Breast epithelium (tissue), 4 donors: ENCODE results near the gene C12orf42. TPM values are rescaled to one million over a fixed set of nuclear protein-coding genes. Genes with fewer than 3 reads are reported as not detected.

ENCODE experiments used
- DNase-seq, 2 donors: peaks; one replicate each; pipeline ENCODE4 v3.0.0-alpha.2; 2019; ENCODE audit warnings: low spot score in 2 of 2
- H3K27ac ChIP-seq, 2 donors: fragments of 200-600 bp; sonication (generic) in 1 of 2; one replicate each; pipeline ENCODE4 v1.5.1; 2016 to 2019; ENCODE audit warnings: mild to moderate bottlenecking in 1 of 2
- H3K27me3 ChIP-seq, 2 donors: fragments of 200-600 bp; sonication (generic) in 1 of 2; one replicate each; pipeline versions ENCODE4 v1.5.1 to v1.6.0; 2017 to 2019; ENCODE audit warnings: control low read depth in 1 of 2, mild to moderate bottlenecking in 1 of 2
- H3K36me3 ChIP-seq: fragments of 200-600 bp; one replicate; pipeline ENCODE4 v1.5.1; 2019
- H3K4me1 ChIP-seq, 2 donors: fragments of 200-600 bp; sonication (generic); one replicate each; pipeline ENCODE4 v1.5.1; 2016 to 2019; ENCODE audit warnings: control low read depth in 1 of 2
- H3K4me3 ChIP-seq, 3 donors: fragments of 200-600 bp; sonication (generic); 1 replicate in 2 of 3; 2 replicates in 1 of 3; pipeline ENCODE4 v1.5.1; 2016 to 2019; ENCODE audit warnings: mild to moderate bottlenecking in 3 of 3, moderate library complexity in 2 of 3
- H3K9me3 ChIP-seq, 2 donors: fragments of 200-600 bp; sonication (generic) in 1 of 2; one replicate each; pipeline ENCODE4 v1.5.1; 2016 to 2019; ENCODE audit warnings: control low read depth in 1 of 2
- POLR2A ChIP-seq: fragments of 450-650 bp; IDR thresholded peaks from one replicate; pipeline ENCODE4 v1.6.1; 2016; ENCODE audit warnings: antibody characterized with exemption, mild to moderate bottlenecking, moderate library complexity
- POLR2AphosphoS5 ChIP-seq, 3 donors: sonication (generic); formaldehyde crosslinking; IDR thresholded peaks; one replicate each; pipeline ENCODE4 v1.6.1; 2017; ENCODE audit warnings: antibody characterized with exemption in 3 of 3
- intact Hi-C: fragments of 100-400 bp; cut with DNase I; formaldehyde crosslinking; loops from one replicate; pipeline ENCODE4 v1.15.1; 2023; ENCODE audit warnings: low total_unique reads
- total RNA-seq, 3 donors: library from RNA; depleted of rRNA; stranded (reverse); fragments of >200 nt; gene quantifications; one replicate each; pipeline ENCODE4 v1.1.0, GENCODE V29; 2016
- TF ChIP-seq, protein P1 (sequence below), 3 donors: fragments of 450-650 bp; IDR thresholded peaks; one replicate each; pipeline ENCODE4 v1.5.1; 2016 to 2017; ENCODE audit warnings: antibody characterized with exemption in 3 of 3, mild to moderate bottlenecking in 3 of 3, moderate library complexity in 3 of 3

The C12orf42 gene
- total RNA-seq, 3 donors from 2014 or later = 1.6 TPM; not detected in 2

GRCh38 chr12:103318566-103318965, 177.2 kb downstream of the C12orf42 start:
- no peak for TF ChIP-seq POLR2A
- no peak for TF ChIP-seq POLR2AphosphoS5 (IDR thresholded peaks at IDR 0.05)
- TF ChIP-seq, protein P1, sequence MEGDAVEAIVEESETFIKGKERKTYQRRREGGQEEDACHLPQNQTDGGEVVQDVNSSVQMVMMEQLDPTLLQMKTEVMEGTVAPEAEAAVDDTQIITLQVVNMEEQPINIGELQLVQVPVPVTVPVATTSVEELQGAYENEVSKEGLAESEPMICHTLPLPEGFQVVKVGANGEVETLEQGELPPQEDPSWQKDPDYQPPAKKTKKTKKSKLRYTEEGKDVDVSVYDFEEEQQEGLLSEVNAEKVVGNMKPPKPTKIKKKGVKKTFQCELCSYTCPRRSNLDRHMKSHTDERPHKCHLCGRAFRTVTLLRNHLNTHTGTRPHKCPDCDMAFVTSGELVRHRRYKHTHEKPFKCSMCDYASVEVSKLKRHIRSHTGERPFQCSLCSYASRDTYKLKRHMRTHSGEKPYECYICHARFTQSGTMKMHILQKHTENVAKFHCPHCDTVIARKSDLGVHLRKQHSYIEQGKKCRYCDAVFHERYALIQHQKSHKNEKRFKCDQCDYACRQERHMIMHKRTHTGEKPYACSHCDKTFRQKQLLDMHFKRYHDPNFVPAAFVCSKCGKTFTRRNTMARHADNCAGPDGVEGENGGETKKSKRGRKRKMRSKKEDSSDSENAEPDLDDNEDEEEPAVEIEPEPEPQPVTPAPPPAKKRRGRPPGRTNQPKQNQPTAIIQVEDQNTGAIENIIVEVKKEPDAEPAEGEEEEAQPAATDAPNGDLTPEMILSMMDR (IDR thresholded peaks at IDR 0.05) = no peak
- intact Hi-C loops = no loop called here
- DNase-seq = no peak
- Histone ChIP-seq H3K4me1 (no peaks in the 10 kb centered on the region), H3K27ac (no peak overlapping the region), H3K36me3 (no peaks in the 10 kb centered on the region), H3K27me3 (no peaks in the 10 kb centered on the region), H3K9me3 (peaks cover 5 to 16% of the 10 kb centered on the region in 2 donors), H3K4me3 (no peak overlapping the region)

- Histone ChIP-seq H3K4me3 (no peak overlapping the region), H3K27ac (no peak overlapping the region)
These were observed 178.5 kb downstream of the C12orf42 start for GRCh38 chr12:103317220-103317619.

DNA sequence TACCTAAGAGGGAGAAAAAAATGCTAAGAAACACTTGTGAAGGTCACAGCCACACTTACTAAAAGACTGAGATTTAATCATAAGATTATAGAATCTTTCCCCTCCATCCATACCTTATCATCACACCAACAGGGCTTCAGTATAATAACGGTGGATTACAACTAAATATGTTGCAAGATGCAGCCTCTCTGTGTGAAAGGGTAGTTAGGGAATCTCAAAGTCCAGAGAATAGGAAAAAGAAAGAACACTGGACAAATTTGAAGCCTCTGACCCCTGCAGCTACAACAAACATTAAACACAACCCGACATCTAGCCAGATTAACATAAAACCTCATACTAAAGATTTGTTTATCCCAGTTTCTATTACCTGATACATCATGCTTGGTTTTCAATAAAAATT, 181.0 kb downstream of the C12orf42 start:
- TF ChIP-seq POLR2A (no peak), POLR2AphosphoS5 (IDR thresholded peaks at IDR 0.05) (no peak)
- TF ChIP-seq, protein P1 (IDR thresholded peaks at IDR 0.05) = no peak
- no peak for DNase-seq
- H3K27ac ChIP-seq = no peak overlapping the region
- H3K36me3 ChIP-seq = no peaks in the 10 kb centered on the region
- H3K4me1 ChIP-seq = no peaks in the 10 kb centered on the region
- H3K27me3 ChIP-seq = no peaks in the 10 kb centered on the region
- no peak overlapping the region for H3K4me3 ChIP-seq
- intact Hi-C loops = no loop called here
- H3K9me3 ChIP-seq = peaks cover 5 to 16% of the 10 kb centered on the region in 2 donors

More at GRCh38 chr12:103317220-103317619, 178.5 kb downstream of the C12orf42 start:
- no peak for DNase-seq
- Histone ChIP-seq H3K27me3 (no peaks in the 10 kb centered on the region), H3K4me1 (no peaks in the 10 kb centered on the region), H3K36me3 (no peaks in the 10 kb centered on the region), H3K9me3 (peaks cover 5 to 16% of the 10 kb centered on the region in 2 donors)
- intact Hi-C loops = no loop called here
- TF ChIP-seq POLR2A = no peak
- TF ChIP-seq POLR2AphosphoS5 (IDR thresholded peaks at IDR 0.05) = no peak
- TF ChIP-seq, protein P1 (IDR thresholded peaks at IDR 0.05) = no peak

DNA sequence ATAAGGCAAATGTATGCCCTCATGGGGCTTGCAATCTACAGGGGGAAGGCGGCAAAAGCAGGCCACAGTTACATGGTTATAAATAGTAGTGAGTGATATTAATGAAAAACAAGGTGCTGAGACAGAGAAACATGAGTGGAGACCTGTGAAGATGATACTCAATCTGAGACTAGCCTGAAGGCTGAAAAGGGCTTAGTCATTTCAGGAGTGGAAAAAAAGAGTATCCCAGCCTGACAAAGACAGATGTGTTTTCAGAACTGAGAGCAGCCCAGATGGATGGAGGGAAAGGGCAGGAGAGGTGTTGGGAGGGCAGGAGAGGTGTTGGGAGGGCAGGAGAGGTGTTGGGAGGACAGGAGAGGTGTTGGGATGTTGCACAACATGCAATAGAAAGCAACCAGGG, 181.9 kb downstream of the C12orf42 start:
- H3K27ac ChIP-seq = no peak overlapping the region
- no peaks in the 10 kb centered on the region for H3K36me3 ChIP-seq
- no peak for TF ChIP-seq POLR2A
- TF ChIP-seq, protein P1 (IDR thresholded peaks at IDR 0.05) = no peak
- no peak for TF ChIP-seq POLR2AphosphoS5 (IDR thresholded peaks at IDR 0.05)
- H3K4me3 ChIP-seq = no peak overlapping the region
- no peaks in the 10 kb centered on the region for H3K4me1 ChIP-seq
- peaks cover 5 to 16% of the 10 kb centered on the region in 2 donors for H3K9me3 ChIP-seq
- intact Hi-C loops = no loop called here
- DNase-seq = no peak
- no peaks in the 10 kb centered on the region for H3K27me3 ChIP-seq

DNA sequence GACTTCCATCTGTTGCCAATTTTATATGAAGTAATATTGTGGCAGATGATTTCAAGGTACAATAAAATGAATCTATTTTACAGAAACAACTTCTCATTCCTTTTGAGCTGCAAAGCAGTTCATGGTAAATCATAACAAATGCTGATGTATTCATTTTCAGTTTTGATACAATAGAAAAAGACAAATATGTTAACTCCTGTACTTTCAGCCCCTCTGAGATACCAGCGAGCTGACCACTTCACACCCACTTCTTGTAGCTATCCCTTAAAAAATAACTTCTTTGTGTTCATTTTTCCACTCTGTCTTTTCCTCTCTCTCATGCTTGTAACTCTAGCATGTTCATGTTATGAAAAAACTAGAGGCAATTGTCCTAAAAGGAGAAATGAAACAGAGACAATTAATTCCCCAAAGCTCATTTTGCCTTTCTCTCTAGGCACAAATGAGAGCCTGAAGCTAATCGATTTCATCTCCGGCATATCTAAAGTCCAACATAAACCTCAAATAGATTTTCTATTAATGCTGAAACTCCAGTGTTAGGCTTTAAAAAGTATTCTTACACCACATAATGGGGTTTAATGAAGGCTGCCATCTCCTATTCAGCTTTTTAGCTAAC, 182.9 kb downstream of the C12orf42 start:
- peaks cover 5 to 10% of the 10 kb centered on the region in 2 donors for H3K9me3 ChIP-seq
- no peaks in the 10 kb centered on the region for H3K27me3 ChIP-seq
- intact Hi-C loops = no loop called here
- no peak overlapping the region for H3K27ac ChIP-seq
- DNase-seq = no peak
- H3K4me3 ChIP-seq = no peak overlapping the region
- no peaks in the 10 kb centered on the region for H3K4me1 ChIP-seq
- no peaks in the 10 kb centered on the region for H3K36me3 ChIP-seq
- TF ChIP-seq POLR2A (no peak), POLR2AphosphoS5 (IDR thresholded peaks at IDR 0.05) (no peak)
